GM18867 (cell line): ENCODE measurements around the gene MCF2L.
"Not testable (repeated sequence)": the region's sequence is repeated elsewhere in the genome, so short reads cannot be mapped to it uniquely, and the experiment has no call there.

Experiments used
- ATAC-seq: cut with Tn5 transposase; IDR thresholded peaks from one replicate; pipeline ENCODE4 v1.9.1; 2021; ENCODE audit warnings: mild to moderate bottlenecking, moderate library complexity; ENCODE audit not compliant: unreplicated experiment

MCF2L gene

GRCh38 chr13:113106711-113107351 is 137.8 kb downstream of the MCF2L start:
- ATAC-seq = no peak

GRCh38 chr13:113108521-113108920 is 139.5 kb downstream of the MCF2L start:
- not testable (repeated sequence) for ATAC-seq

- no peak for ATAC-seq
These were observed 140.4 kb downstream of the MCF2L start for GRCh38 chr13:113109151-113110047.

- ATAC-seq = no peak
These were observed 141.2 kb downstream of the MCF2L start for GRCh38 chr13:113110048-113110851.

- no peak for ATAC-seq
These were observed 141.9 kb downstream of the MCF2L start for GRCh38 chr13:113110852-113111315.

GRCh38 chr13:113111821-113112220 is 142.8 kb downstream of the MCF2L start:
- not testable (repeated sequence) for ATAC-seq

GRCh38 chr13:113112475-113112874 is 143.5 kb downstream of the MCF2L start:
- ATAC-seq = not testable (repeated sequence)

GRCh38 chr13:113112893-113113845 is 144.2 kb downstream of the MCF2L start:
- ATAC-seq = no peak

- no peak for ATAC-seq
These were observed 144.8 kb downstream of the MCF2L start for GRCh38 chr13:113113846-113114271.

- no peak for ATAC-seq
These were observed 145.7 kb downstream of the MCF2L start for GRCh38 chr13:113114511-113115362.

GRCh38 chr13:113115363-113116205 is 146.6 kb downstream of the MCF2L start:
- no peak for ATAC-seq

GRCh38 chr13:113116206-113116800 is 147.3 kb downstream of the MCF2L start:
- no peak for ATAC-seq

GRCh38 chr13:113116871-113117271 is 147.9 kb downstream of the MCF2L start:
- ATAC-seq = no peak

- no peak for ATAC-seq
These were observed 148.4 kb downstream of the MCF2L start for GRCh38 chr13:113117335-113117872.

GRCh38 chr13:113117911-113118260 is 148.9 kb downstream of the MCF2L start:
- ATAC-seq = no peak

- no peak for ATAC-seq
These were observed 149.4 kb downstream of the MCF2L start for GRCh38 chr13:113118261-113119021.
